Ishikawa (cell line): ENCODE measurements around the gene UTY.

Experiments
- CREB1 ChIP-seq: IDR thresholded peaks from 2 replicates; pipeline ENCODE4 v1.6.1; 2012; ENCODE audit warnings: low read depth
- TAF1 ChIP-seq: IDR thresholded peaks from 2 replicates; pipeline ENCODE4 v1.6.1; 2012; ENCODE audit warnings: low read depth, mild to moderate bottlenecking
- TF ChIP-seq, protein P1 (sequence below): IDR thresholded peaks from 2 replicates; pipeline ENCODE4 v1.6.1; 2012; ENCODE audit warnings: low read depth, mild to moderate bottlenecking

GRCh38 chrY:13443146-13443545 is 36.7 kb downstream of the UTY start:
- no peak for TF ChIP-seq CREB1
- no peak for TF ChIP-seq TAF1
- TF ChIP-seq, protein P1, sequence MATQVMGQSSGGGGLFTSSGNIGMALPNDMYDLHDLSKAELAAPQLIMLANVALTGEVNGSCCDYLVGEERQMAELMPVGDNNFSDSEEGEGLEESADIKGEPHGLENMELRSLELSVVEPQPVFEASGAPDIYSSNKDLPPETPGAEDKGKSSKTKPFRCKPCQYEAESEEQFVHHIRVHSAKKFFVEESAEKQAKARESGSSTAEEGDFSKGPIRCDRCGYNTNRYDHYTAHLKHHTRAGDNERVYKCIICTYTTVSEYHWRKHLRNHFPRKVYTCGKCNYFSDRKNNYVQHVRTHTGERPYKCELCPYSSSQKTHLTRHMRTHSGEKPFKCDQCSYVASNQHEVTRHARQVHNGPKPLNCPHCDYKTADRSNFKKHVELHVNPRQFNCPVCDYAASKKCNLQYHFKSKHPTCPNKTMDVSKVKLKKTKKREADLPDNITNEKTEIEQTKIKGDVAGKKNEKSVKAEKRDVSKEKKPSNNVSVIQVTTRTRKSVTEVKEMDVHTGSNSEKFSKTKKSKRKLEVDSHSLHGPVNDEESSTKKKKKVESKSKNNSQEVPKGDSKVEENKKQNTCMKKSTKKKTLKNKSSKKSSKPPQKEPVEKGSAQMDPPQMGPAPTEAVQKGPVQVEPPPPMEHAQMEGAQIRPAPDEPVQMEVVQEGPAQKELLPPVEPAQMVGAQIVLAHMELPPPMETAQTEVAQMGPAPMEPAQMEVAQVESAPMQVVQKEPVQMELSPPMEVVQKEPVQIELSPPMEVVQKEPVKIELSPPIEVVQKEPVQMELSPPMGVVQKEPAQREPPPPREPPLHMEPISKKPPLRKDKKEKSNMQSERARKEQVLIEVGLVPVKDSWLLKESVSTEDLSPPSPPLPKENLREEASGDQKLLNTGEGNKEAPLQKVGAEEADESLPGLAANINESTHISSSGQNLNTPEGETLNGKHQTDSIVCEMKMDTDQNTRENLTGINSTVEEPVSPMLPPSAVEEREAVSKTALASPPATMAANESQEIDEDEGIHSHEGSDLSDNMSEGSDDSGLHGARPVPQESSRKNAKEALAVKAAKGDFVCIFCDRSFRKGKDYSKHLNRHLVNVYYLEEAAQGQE = no peak
